HCT116 (cell line): ENCODE results near the gene ALDOC. TPM values are rescaled to one million over a fixed set of nuclear protein-coding genes. Genes with fewer than 3 reads are reported as not detected.

Source experiments
- ATAC-seq: fragments of 200-7000 bp; cut with Tn5 transposase; 2 replicates; pipeline ENCODE4 v1.9.1; 2020; ENCODE audit warnings: mild to moderate bottlenecking, moderate library complexity
- BruUV-seq: library from RNA; stranded (reverse); fragments of 400-500 nt; replicated peaks from 2 replicates; lab custom pipeline; 2021; lab: Mats Ljungman, UMichigan
- CTCF ChIA-PET: fragments of 300-600 bp; sonication (Branson Sonifier 250); formaldehyde crosslinking; loops from one replicate; lab custom pipeline; 2021; ENCODE audit warnings: antibody characterized with exemption; lab: Charles Lee
- POLR2A ChIA-PET: fragments of 300-600, 350-600 bp; sonication (Branson Sonifier 250); formaldehyde crosslinking; loops from one replicate; lab custom pipeline; 2021; ENCODE audit warnings: antibody characterized with exemption; lab: Charles Lee
- RAD21 ChIA-PET, 2 experiments: fragments of 300-600 bp; sonication (Branson Sonifier 250); formaldehyde crosslinking; loops; one replicate each; lab custom pipeline; 2023; ENCODE audit warnings: low total read pairs in 2 of 2; ENCODE audit not compliant: uncharacterized antibody in 2 of 2, unreplicated experiment in 2 of 2, low non-redundant PET in 1 of 2; lab: Charles Lee
- DNase-seq: peaks from one replicate; pipeline ENCODE4 v3.0.0-alpha.2; 2010; ENCODE audit warnings: low read depth, low spot score
- H2AFZ ChIP-seq: fragments of 200-600 bp; shearing (Covaris generic), sonication (generic); 2 replicates; pipeline ENCODE4 v1.6.1; 2017; ENCODE audit warnings: low read depth, mixed run types, mixed read lengths, antibody characterized with exemption, low read length; ENCODE audit not compliant: poor library complexity, severe bottlenecking
- H3K27ac ChIP-seq: 2 replicates; pipeline ENCODE4 v1.5.1; 2012; ENCODE audit warnings: low read depth, low read length
- H3K27me3 ChIP-seq: fragments of 200-600 bp; sonication (generic); 2 replicates; pipeline ENCODE4 v1.6.1; 2016; ENCODE audit warnings: mixed run types, low read length, mixed read lengths; ENCODE audit not compliant: insufficient read depth
- H3K36me3 ChIP-seq, 2 experiments: fragments of 200-500 bp in 1 of 2; fragments of 200-600 bp in 1 of 2; sonication (Bioruptor generic) in 1 of 2; sonication (generic) in 1 of 2; 2 replicates each; pipeline versions ENCODE4 v1.5.1 to v1.6.1; 2014 to 2016; ENCODE audit warnings: low read length in 2 of 2, inconsistent platforms in 1 of 2, mixed read lengths in 1 of 2, mixed run types in 1 of 2; ENCODE audit not compliant: insufficient read depth in 2 of 2, control insufficient read depth in 1 of 2
- H3K4me1 ChIP-seq, 2 experiments: fragments of 200-600 bp in 1 of 2; sonication (generic) in 1 of 2; 2 replicates each; pipeline versions ENCODE4 v1.5.1 to v1.6.1; 2012 to 2017; ENCODE audit warnings: low read length in 2 of 2, inconsistent platforms in 1 of 2, mild to moderate bottlenecking in 1 of 2, mixed read lengths in 1 of 2, mixed run types in 1 of 2, moderate library complexity in 1 of 2; ENCODE audit not compliant: insufficient read depth in 2 of 2, control insufficient read depth in 1 of 2
- H3K4me2 ChIP-seq: fragments of 200-600 bp; sonication (generic); 2 replicates; pipeline ENCODE4 v1.6.1; 2017; ENCODE audit warnings: mixed run types, low read length, mixed read lengths
- H3K4me3 ChIP-seq, 2 experiments: fragments of 200-600 bp in 1 of 2; sonication (generic) in 1 of 2; replicated peaks in 1 of 2; 2 replicates each; pipeline ENCODE4 v1.5.1; 2011 to 2016; ENCODE audit warnings: low read length in 2 of 2, control low read depth in 1 of 2, low read depth in 1 of 2, mild to moderate bottlenecking in 1 of 2, mixed read lengths in 1 of 2, mixed run types in 1 of 2
- H3K79me2 ChIP-seq: fragments of 200-600 bp; sonication (generic); 2 replicates; pipeline ENCODE4 v1.6.1; 2017; ENCODE audit warnings: mild to moderate bottlenecking, mixed run types, low read length, moderate library complexity, mixed read lengths; ENCODE audit not compliant: insufficient read depth
- H3K9ac ChIP-seq: fragments of 200-600 bp; sonication (generic); 2 replicates; pipeline ENCODE4 v1.6.1; 2016; ENCODE audit warnings: low read length, mixed read lengths
- H3K9me2 ChIP-seq: fragments of 200-600 bp; sonication (generic), shearing (Covaris generic); 2 replicates; pipeline ENCODE4 v1.6.1; 2017; ENCODE audit warnings: mixed run types, mild to moderate bottlenecking, moderate library complexity; ENCODE audit not compliant: insufficient read depth
- H3K9me3 ChIP-seq, 2 experiments: fragments of 200-500 bp in 1 of 2; fragments of 200-600 bp in 1 of 2; sonication (Bioruptor generic) in 1 of 2; sonication (generic) in 1 of 2; 2 replicates each; pipeline ENCODE4 v1.6.1; 2014 to 2017; ENCODE audit warnings: low read length in 2 of 2, mixed read lengths in 2 of 2, inconsistent platforms in 1 of 2, low read depth in 1 of 2, mild to moderate bottlenecking in 1 of 2, mixed run types in 1 of 2, moderate library complexity in 1 of 2; ENCODE audit not compliant: control insufficient read depth in 1 of 2, insufficient read depth in 1 of 2
- H4K20me1 ChIP-seq: fragments of 200-600 bp; sonication (generic), shearing (Covaris generic); 2 replicates; pipeline ENCODE4 v1.6.1; 2017; ENCODE audit warnings: mixed run types, mild to moderate bottlenecking, moderate library complexity; ENCODE audit not compliant: insufficient read depth
- CBX3 ChIP-seq: IDR thresholded peaks from 2 replicates; pipeline ENCODE4 v1.6.1; 2012; ENCODE audit warnings: low read depth
- CEBPB ChIP-seq: IDR thresholded peaks from 2 replicates; pipeline ENCODE4 v1.6.1; 2012; ENCODE audit warnings: low read depth
- EGR1 ChIP-seq: IDR thresholded peaks from 2 replicates; pipeline ENCODE4 v1.6.1; 2012; ENCODE audit warnings: low read depth
- EZH2 ChIP-seq: fragments of 200-600 bp; sonication (generic); IDR thresholded peaks from 2 replicates; pipeline ENCODE4 v1.6.1; 2017; ENCODE audit warnings: antibody characterized with exemption, mixed run types
- FOSL1 ChIP-seq: IDR thresholded peaks from 2 replicates; pipeline ENCODE4 v1.6.1; 2012; ENCODE audit warnings: low read depth
- POLR2A ChIP-seq: IDR thresholded peaks from 2 replicates; pipeline ENCODE4 v1.7.0; 2011; ENCODE audit warnings: borderline replicate concordance; ENCODE audit not compliant: insufficient read depth, insufficient read length; ENCODE audit errors: extremely low read depth
- POLR2AphosphoS5 ChIP-seq: IDR thresholded peaks from 2 replicates; pipeline ENCODE4 v1.6.1; 2011; ENCODE audit warnings: mild to moderate bottlenecking, low read depth, low read length, moderate library complexity
- RAD21 ChIP-seq: IDR thresholded peaks from 2 replicates; pipeline ENCODE4 v1.6.1; 2012; ENCODE audit warnings: low read depth, mild to moderate bottlenecking
- SIN3A ChIP-seq: IDR thresholded peaks from 2 replicates; pipeline ENCODE4 v1.6.1; 2012; ENCODE audit warnings: low read depth
- SP1 ChIP-seq: IDR thresholded peaks from 2 replicates; pipeline ENCODE4 v1.6.1; 2012; ENCODE audit warnings: low read depth
- SRF ChIP-seq: IDR thresholded peaks from 2 replicates; pipeline ENCODE4 v1.6.1; 2012; ENCODE audit warnings: low read depth
- YY1 ChIP-seq: IDR thresholded peaks from 2 replicates; pipeline ENCODE4 v1.6.1; 2011; ENCODE audit warnings: low read length, low read depth, moderate library complexity, mild to moderate bottlenecking; ENCODE audit not compliant: insufficient replicate concordance; ENCODE audit errors: extremely low read depth
- ZFX ChIP-seq: fragments of 450-650 bp; IDR thresholded peaks from 2 replicates; pipeline ENCODE4 v1.6.1; 2017
- intact Hi-C: fragments of 100-400 bp; cut with micrococcal nuclease; formaldehyde crosslinking; loops from 2 replicates; pipeline ENCODE4 v1.10.0; 2022
- total RNA-seq: library from RNA; stranded (reverse); gene quantifications from one replicate; pipeline ENCODE4 v1.2.1, GENCODE V29; 2021; ENCODE audit not compliant: unreplicated experiment
- TF ChIP-seq, protein P1 (sequence below): IDR thresholded peaks from 2 replicates; pipeline ENCODE4 v1.6.1; 2012

Gene ALDOC
- total RNA-seq, 1 experiment from 2014 or later, result 82.8 TPM

DNA sequence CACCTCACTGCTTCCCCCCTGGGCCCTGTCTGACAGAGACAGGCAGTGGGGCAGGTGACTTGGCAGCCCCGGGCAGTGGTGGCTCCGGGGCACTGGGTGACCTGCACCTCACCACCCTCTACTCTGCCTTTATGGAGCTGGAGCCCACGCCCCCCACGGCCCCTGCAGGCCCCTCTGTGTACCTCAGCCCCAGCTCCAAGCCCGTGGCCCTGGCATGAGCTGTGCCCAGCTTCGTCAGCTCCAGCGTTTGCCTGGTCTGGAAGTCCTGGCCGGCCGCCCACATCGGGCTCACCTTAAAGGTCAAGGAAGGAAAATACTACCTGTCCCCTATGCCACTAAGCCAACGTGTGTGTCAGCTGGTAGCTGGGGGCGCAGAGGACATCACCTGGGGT is 39.5 kb downstream of the ALDOC start:
- BruUV-seq, result no TSS peak
- Histone ChIP-seq H3K9me3 (no peaks in the 10 kb centered on the region), H3K9me2 (no peaks in the 10 kb centered on the region), H3K27ac (no peak overlapping the region), H3K36me3 (no peaks in the 10 kb centered on the region), H4K20me1 (no peaks in the 10 kb centered on the region), H3K9ac (no peak overlapping the region)
- CTCF ChIA-PET, result interaction anchor here (1.8 kb wide), 1 partner anchor 42 kb away, joined by 4 read pairs; no protein-coding TSS in a partner anchor
- DNase-seq (no peak), ATAC-seq (no peak)
- RAD21 ChIA-PET, result no interaction called here
- POLR2A ChIA-PET, result no interaction called here
- TF ChIP-seq YY1 (no peak), SIN3A (no peak), POLR2AphosphoS5 (no peak), EGR1 (no peak), EZH2 (no peak), CBX3 (no peak), SP1 (no peak), SRF (no peak), POLR2A (no peak), FOSL1 (no peak)
- TF ChIP-seq, protein P1, sequence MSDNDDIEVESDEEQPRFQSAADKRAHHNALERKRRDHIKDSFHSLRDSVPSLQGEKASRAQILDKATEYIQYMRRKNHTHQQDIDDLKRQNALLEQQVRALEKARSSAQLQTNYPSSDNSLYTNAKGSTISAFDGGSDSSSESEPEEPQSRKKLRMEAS, result no peak
- TF ChIP-seq, all 23 proteins: peak for 0
- no peak overlapping the region for H2AFZ ChIP-seq
- no peak overlapping the region for H3K4me2 ChIP-seq
- H3K79me2 ChIP-seq, result no peaks in the 10 kb centered on the region
- intact Hi-C loops, result no loop called here
- no peaks in the 10 kb centered on the region for H3K27me3 ChIP-seq
- H3K4me1 ChIP-seq, result no peaks in the 10 kb centered on the region; a peak in 1 of 4 replicates
- no peak overlapping the region for H3K4me3 ChIP-seq

DNA sequence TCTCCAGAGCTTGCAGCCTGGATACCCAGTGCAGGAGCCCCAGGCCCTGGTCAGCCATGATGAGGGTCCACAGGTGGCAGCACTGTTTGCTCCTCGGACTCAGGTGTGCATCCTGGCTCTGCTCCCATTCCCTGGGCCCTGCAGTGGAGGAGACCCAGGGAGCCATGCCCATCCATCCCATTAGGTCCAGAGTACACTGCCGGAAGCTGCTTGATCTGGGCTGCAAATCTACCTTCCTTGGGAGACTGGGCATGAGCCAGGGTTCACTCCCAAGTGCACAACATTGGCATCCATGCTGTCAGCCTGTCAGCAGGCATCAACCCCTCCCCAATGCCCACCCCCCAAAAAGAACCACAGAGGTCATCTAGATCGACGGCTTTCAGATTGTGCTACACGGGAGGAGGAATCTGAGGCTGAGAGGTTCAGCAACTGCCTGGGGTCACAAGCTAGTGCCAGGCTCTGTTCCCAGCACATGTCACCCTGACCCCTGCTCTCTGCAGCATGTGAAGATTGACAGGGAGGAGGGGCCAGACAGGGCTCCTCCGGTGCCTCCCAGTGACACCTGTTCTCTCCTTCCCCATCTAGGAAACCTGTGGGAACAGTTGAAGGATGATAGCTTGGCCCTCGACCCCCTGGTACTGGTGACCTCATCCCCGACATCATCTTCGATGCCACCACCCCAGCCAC is 40.0 kb downstream of the ALDOC start:
- TF ChIP-seq FOSL1, result no peak
- no peak for TF ChIP-seq RAD21
- TF ChIP-seq SP1, result no peak
- TF ChIP-seq, protein P1, result no peak
- no peak for TF ChIP-seq YY1
- no peak for TF ChIP-seq EGR1
- no peak for TF ChIP-seq EZH2
- no peak for TF ChIP-seq SRF
- no peak for TF ChIP-seq POLR2A
- TF ChIP-seq ZFX, result no peak
- no peak for TF ChIP-seq CEBPB
- TF ChIP-seq, all 23 proteins: peak for 0
- no peaks in the 10 kb centered on the region for H3K9me3 ChIP-seq
- intact Hi-C loops, result no loop called here
- no peak overlapping the region for H2AFZ ChIP-seq
- H3K36me3 ChIP-seq, result no peaks in the 10 kb centered on the region
- H3K4me1 ChIP-seq, result no peaks in the 10 kb centered on the region; a peak in 1 of 4 replicates
- ATAC-seq, result no peak
- ChIA-PET CTCF (interaction anchor here (1.4 to 1.8 kb wide), 2 partner anchors 11 to 42 kb away, joined by 3 to 4 read pairs; no protein-coding TSS in a partner anchor), POLR2A (no interaction called here), RAD21 (no interaction called here)
- H3K27ac ChIP-seq, result no peak overlapping the region
- no peak overlapping the region for H3K9ac ChIP-seq
- H3K79me2 ChIP-seq, result no peaks in the 10 kb centered on the region
- no TSS peak for BruUV-seq
- H3K27me3 ChIP-seq, result peaks cover 2% of the 10 kb centered on the region; the same call in 1 of the 2 replicates
- no peaks in the 10 kb centered on the region for H3K9me2 ChIP-seq
- H3K4me3 ChIP-seq, result no peak overlapping the region
- H4K20me1 ChIP-seq, result no peaks in the 10 kb centered on the region
- no peak overlapping the region for H3K4me2 ChIP-seq
- DNase-seq, result no peak
